ENCODE results near the gene ADAMTS3. TPM values are rescaled to one million over a fixed set of nuclear protein-coding genes. Genes with fewer than 3 reads are reported as not detected.

ADAMTS3 gene
- total RNA-seq, 2 donors from 2014 or later = 5.8 to 13.0 TPM

DNA sequence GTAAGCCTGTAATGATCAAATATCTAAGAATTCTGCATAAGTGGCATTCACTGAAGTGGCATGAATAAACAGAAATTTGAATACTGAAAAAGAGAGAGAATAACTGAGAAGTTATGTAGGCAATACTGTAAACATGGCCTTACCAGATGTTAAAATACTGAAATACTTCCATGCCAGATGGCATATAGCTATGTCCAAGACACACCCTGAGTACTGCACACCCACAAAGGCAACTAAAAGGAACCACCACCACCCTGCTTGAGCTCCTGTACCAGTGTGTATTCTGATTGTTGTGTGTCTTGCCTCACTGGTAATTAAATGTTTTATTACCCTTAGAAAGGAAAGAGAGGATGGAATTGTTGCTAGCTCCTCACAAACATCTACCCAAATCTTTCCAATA lies 192.1 kb downstream of the ADAMTS3 start:
- Mint-ChIP-seq H3K9me3 (no peaks in the 10 kb centered on the region), H3K36me3 (ENCODE audit: low read depth) (no peaks in the 10 kb centered on the region), H3K27ac (no peak overlapping the region), H3K27me3 (ENCODE audit: insufficient read depth) (no peaks in the 10 kb centered on the region), H3K4me3 (no peak overlapping the region), H3K4me1 (no peaks in the 10 kb centered on the region)
- Histone ChIP-seq H3K4me1 (ENCODE audit: control insufficient read depth, insufficient read depth, low read length) (no peaks in the 10 kb centered on the region), H3K9me3 (ENCODE audit: control insufficient read depth, low read length) (no peaks in the 10 kb centered on the region), H3K9ac (ENCODE audit: extremely low read depth, low read length, poor library complexity, severe bottlenecking) (no peak overlapping the region), H3K36me3 (ENCODE audit: control insufficient read depth, insufficient read depth, low read length) (no peaks in the 10 kb centered on the region), H3K27me3 (ENCODE audit: control insufficient read depth, insufficient read depth, low read length, poor library complexity, severe bottlenecking) (no peaks in the 10 kb centered on the region), H3K27ac (ENCODE audit: low read depth, low read length) (no peak overlapping the region), H3K4me3 (ENCODE audit: low read length) (no peak overlapping the region)
- DNase-seq = no peak
- TF ChIP-seq, protein P1, sequence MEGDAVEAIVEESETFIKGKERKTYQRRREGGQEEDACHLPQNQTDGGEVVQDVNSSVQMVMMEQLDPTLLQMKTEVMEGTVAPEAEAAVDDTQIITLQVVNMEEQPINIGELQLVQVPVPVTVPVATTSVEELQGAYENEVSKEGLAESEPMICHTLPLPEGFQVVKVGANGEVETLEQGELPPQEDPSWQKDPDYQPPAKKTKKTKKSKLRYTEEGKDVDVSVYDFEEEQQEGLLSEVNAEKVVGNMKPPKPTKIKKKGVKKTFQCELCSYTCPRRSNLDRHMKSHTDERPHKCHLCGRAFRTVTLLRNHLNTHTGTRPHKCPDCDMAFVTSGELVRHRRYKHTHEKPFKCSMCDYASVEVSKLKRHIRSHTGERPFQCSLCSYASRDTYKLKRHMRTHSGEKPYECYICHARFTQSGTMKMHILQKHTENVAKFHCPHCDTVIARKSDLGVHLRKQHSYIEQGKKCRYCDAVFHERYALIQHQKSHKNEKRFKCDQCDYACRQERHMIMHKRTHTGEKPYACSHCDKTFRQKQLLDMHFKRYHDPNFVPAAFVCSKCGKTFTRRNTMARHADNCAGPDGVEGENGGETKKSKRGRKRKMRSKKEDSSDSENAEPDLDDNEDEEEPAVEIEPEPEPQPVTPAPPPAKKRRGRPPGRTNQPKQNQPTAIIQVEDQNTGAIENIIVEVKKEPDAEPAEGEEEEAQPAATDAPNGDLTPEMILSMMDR (conservative IDR thresholded peaks at IDR 0.05) = no peak

DNA sequence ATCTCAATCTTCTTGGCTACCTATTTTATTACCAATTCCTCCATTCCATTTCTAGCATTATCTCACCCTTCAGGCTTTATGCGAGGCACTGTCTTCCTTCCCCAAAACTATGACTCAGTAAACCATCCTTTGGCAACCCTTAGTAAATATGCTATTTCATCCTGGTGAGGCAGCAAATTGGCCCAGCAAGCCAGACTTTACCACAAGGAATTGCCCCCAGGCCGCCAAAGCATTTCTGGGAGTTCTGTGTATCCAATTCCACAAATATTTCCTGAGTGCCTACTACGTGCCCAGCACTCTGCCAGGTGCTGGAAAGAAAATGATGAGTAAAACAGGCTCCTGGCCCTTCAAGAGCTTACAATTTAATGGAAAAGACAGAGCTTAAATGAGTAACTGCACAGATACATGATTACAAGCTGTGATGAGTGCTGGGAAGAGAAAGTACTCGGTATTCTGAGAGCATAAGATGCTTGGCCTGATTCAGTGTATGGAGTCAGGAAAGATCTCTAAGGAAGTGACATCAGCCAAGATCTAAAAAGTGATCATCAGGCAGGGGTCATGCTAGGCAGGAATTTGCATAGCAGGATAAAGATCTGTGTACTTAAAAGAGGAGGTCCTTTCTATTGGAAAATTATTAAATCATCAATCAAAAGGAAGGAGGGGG lies 193.8 kb downstream of the ADAMTS3 start:
- no peaks in the 10 kb centered on the region for H3K4me1 Mint-ChIP-seq
- no peak overlapping the region for H3K27ac ChIP-seq (ENCODE audit: low read depth, low read length)
- no peak overlapping the region for H3K27ac Mint-ChIP-seq

DNA sequence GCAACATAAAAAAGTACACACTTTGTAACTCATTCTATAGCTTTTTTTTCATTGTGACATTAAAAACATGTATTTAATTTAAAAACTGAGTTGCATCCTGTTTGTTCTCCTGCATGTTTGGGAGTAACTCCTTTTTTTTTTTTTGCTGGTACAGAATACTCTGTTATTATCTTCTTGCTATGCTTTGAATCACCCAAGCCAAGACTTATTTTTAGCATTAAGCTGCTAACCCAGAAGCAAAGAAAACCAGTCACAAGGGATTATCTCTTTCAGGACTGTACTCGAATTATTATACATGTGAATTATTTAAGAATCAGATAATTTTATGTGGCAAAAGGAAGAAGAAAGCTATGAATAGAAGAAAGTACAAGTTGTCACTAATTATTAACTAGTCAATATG lies 194.9 kb downstream of the ADAMTS3 start:
- Histone ChIP-seq H3K9me3 (ENCODE audit: control insufficient read depth, low read length) (no peaks in the 10 kb centered on the region), H3K36me3 (ENCODE audit: control insufficient read depth, insufficient read depth, low read length) (no peaks in the 10 kb centered on the region), H3K9ac (ENCODE audit: extremely low read depth, low read length, poor library complexity, severe bottlenecking) (no peak overlapping the region), H3K4me1 (ENCODE audit: control insufficient read depth, insufficient read depth, low read length) (no peaks in the 10 kb centered on the region), H3K27ac (ENCODE audit: low read depth, low read length) (no peak overlapping the region), H3K4me3 (ENCODE audit: low read length) (no peak overlapping the region), H3K27me3 (ENCODE audit: control insufficient read depth, insufficient read depth, low read length, poor library complexity, severe bottlenecking) (no peaks in the 10 kb centered on the region)
- H3K4me3 Mint-ChIP-seq = no peak overlapping the region
- H3K4me1 Mint-ChIP-seq = no peaks in the 10 kb centered on the region
- no peaks in the 10 kb centered on the region for H3K36me3 Mint-ChIP-seq (ENCODE audit: low read depth)
- TF ChIP-seq, protein P1 (conservative IDR thresholded peaks at IDR 0.05) = no peak
- H3K9me3 Mint-ChIP-seq = no peaks in the 10 kb centered on the region
- DNase-seq = no peak
- no peaks in the 10 kb centered on the region for H3K27me3 Mint-ChIP-seq (ENCODE audit: insufficient read depth)
- no peak overlapping the region for H3K27ac Mint-ChIP-seq
- 100% methylated on average over 1 of the region's 1 CpG; no CpG with 5 or more reads in 1 of the 2 experiments for WGBS, 2 experiments (ENCODE audit: insufficient coverage in 1 of 2, insufficient read length in 1 of 2)

More for the DNA sequence above, 193.8 kb downstream of the ADAMTS3 start:
- Histone ChIP-seq H3K4me3 (ENCODE audit: low read length) (no peak overlapping the region), H3K9me3 (ENCODE audit: control insufficient read depth, low read length) (no peaks in the 10 kb centered on the region), H3K36me3 (ENCODE audit: control insufficient read depth, insufficient read depth, low read length) (no peaks in the 10 kb centered on the region), H3K9ac (ENCODE audit: extremely low read depth, low read length, poor library complexity, severe bottlenecking) (no peak overlapping the region), H3K27me3 (ENCODE audit: control insufficient read depth, insufficient read depth, low read length, poor library complexity, severe bottlenecking) (no peaks in the 10 kb centered on the region), H3K4me1 (ENCODE audit: control insufficient read depth, insufficient read depth, low read length) (no peaks in the 10 kb centered on the region)
- Mint-ChIP-seq H3K27me3 (ENCODE audit: insufficient read depth) (no peaks in the 10 kb centered on the region), H3K4me3 (no peak overlapping the region), H3K36me3 (ENCODE audit: low read depth) (no peaks in the 10 kb centered on the region), H3K9me3 (no peaks in the 10 kb centered on the region)
- 94 to 98% methylated on average over 4 of the region's 4 CpGs for WGBS, 2 experiments (ENCODE audit: insufficient coverage in 1 of 2, insufficient read length in 1 of 2)
- no peak for DNase-seq
- TF ChIP-seq, protein P1 (conservative IDR thresholded peaks at IDR 0.05) = no peak
